Aortic smooth muscle cell (primary cell): Measurements from ENCODE around the gene HCLS1. TPM values are rescaled to one million over a fixed set of nuclear protein-coding genes. Genes with fewer than 3 reads are reported as not detected.

Experiments
- total RNA-seq: library from RNA; depleted of rRNA; stranded (reverse); fragments of >200 nt; gene quantifications from 2 replicates; pipeline ENCODE4 v1.2.3, GENCODE V29; 2014

The HCLS1 gene
- 7.3 and 13.3 TPM in 2 replicates for total RNA-seq

GRCh38 chr3:121660356-121661171, at the start of gene HCLS1:
Gene HCLS1, minus strand, starts transcription at chr3:121660903. Its CDS starts 2,556 bp downstream, at chr3:121658347.

GRCh38 chr3:121592856-121593702, 67.6 kb downstream of the HCLS1 start, which contains the start of gene FBXO40:
Gene FBXO40, plus strand, starts transcription at chr3:121593379. Its CDS starts 27,197 bp downstream, at chr3:121620576.

Other genes starting within 250 kb of the HCLS1 start
- 5.3 and 7.0 TPM in 2 replicates for gene POLQ, start 114.9 kb downstream of the HCLS1 start, total RNA-seq
- gene ARGFX, start 93.0 kb downstream of the HCLS1 start, total RNA-seq: not detected in 2 replicates
- gene FBXO40, start 67.5 kb downstream of the HCLS1 start, total RNA-seq: not detected in 2 replicates
- gene GOLGB1, start 88.8 kb upstream of the HCLS1 start, total RNA-seq: 69.0 and 76.9 TPM in 2 replicates
- gene IQCB1, start 174.2 kb upstream of the HCLS1 start, total RNA-seq: 12.4 and 13.2 TPM in 2 replicates
- 2.2 and 3.0 TPM in 2 replicates for gene EAF2, start 174.3 kb upstream of the HCLS1 start, total RNA-seq
- 0.25 and 0.40 TPM in 2 replicates for gene SLC15A2, start 233.5 kb upstream of the HCLS1 start, total RNA-seq